ENCODE data around the gene HLA-DQB2. TPM values are rescaled to one million over a fixed set of nuclear protein-coding genes. Genes with fewer than 3 reads are reported as not detected.

Gene HLA-DQB2
- total RNA-seq, 1 donor from 2014 or later, result 4.7 TPM

DNA sequence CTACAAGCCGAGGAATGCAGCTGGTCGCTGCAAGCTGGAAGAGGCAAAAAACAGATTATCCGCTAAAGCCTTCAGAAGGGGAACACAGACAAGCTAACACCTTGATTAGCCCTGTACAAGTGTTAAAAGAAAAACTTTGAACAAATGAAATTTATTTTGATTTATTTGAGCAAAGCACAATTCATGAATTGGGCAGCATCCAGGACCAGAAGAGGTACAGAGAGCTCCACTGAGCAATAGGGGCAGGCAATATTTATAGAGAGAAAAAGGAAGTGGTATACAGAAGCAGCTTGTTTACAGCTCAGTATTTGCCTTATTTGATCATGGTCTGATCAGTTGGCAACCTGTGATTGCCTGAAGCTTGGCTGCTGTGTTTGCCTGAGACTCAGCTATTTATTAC is 35.8 kb upstream of the HLA-DQB2 start:
- DNase-seq (ENCODE audit: extremely low spot score in 2 of 2), result no peak
- no peak for TF ChIP-seq POLR2A (IDR thresholded peaks at IDR 0.05)
- TF ChIP-seq, protein P1, sequence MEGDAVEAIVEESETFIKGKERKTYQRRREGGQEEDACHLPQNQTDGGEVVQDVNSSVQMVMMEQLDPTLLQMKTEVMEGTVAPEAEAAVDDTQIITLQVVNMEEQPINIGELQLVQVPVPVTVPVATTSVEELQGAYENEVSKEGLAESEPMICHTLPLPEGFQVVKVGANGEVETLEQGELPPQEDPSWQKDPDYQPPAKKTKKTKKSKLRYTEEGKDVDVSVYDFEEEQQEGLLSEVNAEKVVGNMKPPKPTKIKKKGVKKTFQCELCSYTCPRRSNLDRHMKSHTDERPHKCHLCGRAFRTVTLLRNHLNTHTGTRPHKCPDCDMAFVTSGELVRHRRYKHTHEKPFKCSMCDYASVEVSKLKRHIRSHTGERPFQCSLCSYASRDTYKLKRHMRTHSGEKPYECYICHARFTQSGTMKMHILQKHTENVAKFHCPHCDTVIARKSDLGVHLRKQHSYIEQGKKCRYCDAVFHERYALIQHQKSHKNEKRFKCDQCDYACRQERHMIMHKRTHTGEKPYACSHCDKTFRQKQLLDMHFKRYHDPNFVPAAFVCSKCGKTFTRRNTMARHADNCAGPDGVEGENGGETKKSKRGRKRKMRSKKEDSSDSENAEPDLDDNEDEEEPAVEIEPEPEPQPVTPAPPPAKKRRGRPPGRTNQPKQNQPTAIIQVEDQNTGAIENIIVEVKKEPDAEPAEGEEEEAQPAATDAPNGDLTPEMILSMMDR (IDR thresholded peaks at IDR 0.05), result no peak
- TF ChIP-seq POLR2AphosphoS5 (IDR thresholded peaks at IDR 0.05; ENCODE audit: insufficient read depth in 1 of 2, low read depth in 1 of 2), result no peak
- no peaks in the 10 kb centered on the region for H3K27me3 ChIP-seq
- no peaks in the 10 kb centered on the region for H3K9me3 ChIP-seq
- no peaks in the 10 kb centered on the region for H3K4me1 ChIP-seq
- intact Hi-C loops (cut with DNase I), result loop anchor here (10.0 kb wide), 2 partner anchors 94 to 384 kb away; no protein-coding TSS in a partner anchor
- no peaks in the 10 kb centered on the region for H3K36me3 ChIP-seq
- H3K27ac ChIP-seq, result no peak overlapping the region
- no peak overlapping the region for H3K4me3 ChIP-seq

DNA sequence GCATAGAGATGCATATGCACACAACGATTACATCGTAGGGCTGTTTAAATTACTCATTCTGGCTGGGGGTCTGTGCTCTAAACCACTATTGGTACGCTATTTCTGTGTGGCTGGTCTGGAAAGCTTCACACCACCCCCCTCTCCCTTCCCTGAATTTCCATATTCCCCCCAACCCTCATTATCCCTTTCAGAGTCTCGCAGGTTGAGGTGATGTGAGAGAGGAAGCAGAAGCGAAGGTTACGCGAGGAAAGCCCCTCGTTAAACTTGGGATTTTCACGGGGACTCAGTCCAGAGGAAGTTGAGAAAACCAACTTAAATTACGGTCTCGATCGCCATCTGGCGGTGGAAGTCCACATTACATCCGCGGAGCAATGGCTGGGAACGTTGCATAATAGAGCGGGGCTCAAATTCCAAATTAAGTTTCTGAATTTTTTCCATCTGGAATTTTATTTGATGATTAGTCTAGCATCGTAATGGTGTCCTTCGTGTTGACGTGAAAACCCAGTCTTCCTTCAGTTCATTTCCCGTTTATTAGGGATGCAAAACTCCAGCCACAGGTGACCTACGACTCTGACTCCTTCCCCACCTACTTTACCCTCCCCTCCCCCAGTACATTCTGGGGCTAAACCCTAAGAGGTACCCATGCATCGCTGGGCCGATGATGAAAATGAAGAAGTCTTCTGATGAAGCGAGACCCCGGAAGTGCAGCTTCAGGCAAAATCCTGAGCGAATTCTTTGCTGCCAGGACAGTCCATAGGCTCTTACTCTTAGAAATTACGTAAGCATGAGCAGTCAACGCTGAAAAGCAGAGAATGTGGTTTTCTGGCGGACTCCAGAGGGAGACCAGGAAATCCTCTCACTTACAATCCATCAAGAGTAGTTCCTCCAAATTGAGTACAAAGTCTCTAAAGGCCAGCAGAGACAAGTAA is 33.8 kb upstream of the HLA-DQB2 start:
- no peak overlapping the region for H3K4me3 ChIP-seq

GRCh38 chr6:32794510-32794909 is 31.2 kb upstream of the HLA-DQB2 start:
- Histone ChIP-seq H3K27ac (no peak overlapping the region), H3K27me3 (no peaks in the 10 kb centered on the region), H3K4me1 (no peaks in the 10 kb centered on the region), H3K4me3 (no peak overlapping the region), H3K9me3 (no peaks in the 10 kb centered on the region), H3K36me3 (no peaks in the 10 kb centered on the region)
- intact Hi-C loops (cut with DNase I), result loop anchor here (10.0 kb wide), 2 partner anchors 90 to 380 kb away; no protein-coding TSS in a partner anchor
- DNase-seq (ENCODE audit: extremely low spot score in 2 of 2), result no peak
- no peak for TF ChIP-seq POLR2AphosphoS5 (IDR thresholded peaks at IDR 0.05; ENCODE audit: insufficient read depth in 1 of 2, low read depth in 1 of 2)
- TF ChIP-seq, protein P1 (IDR thresholded peaks at IDR 0.05), result no peak
- no peak for TF ChIP-seq POLR2A (IDR thresholded peaks at IDR 0.05)

More for the DNA sequence above, 33.8 kb upstream of the HLA-DQB2 start:
- no peak overlapping the region for H3K27ac ChIP-seq
- no peaks in the 10 kb centered on the region for H3K27me3 ChIP-seq
- H3K9me3 ChIP-seq, result no peaks in the 10 kb centered on the region
- intact Hi-C loops (cut with DNase I), result loop anchor here (10.0 kb wide), 2 partner anchors 92 to 382 kb away; no protein-coding TSS in a partner anchor
- no peaks in the 10 kb centered on the region for H3K4me1 ChIP-seq
- TF ChIP-seq, protein P1 (IDR thresholded peaks at IDR 0.05), result peak; percentile 83 to 97 (median 87)
- TF ChIP-seq POLR2AphosphoS5 (IDR thresholded peaks at IDR 0.05; ENCODE audit: insufficient read depth in 1 of 2, low read depth in 1 of 2) (peak in 1 of 2 donors; percentile 45), POLR2A (IDR thresholded peaks at IDR 0.05) (no peak)
- no peak for DNase-seq (ENCODE audit: extremely low spot score in 2 of 2)
- H3K36me3 ChIP-seq, result no peaks in the 10 kb centered on the region

GRCh38 chr6:32792901-32793435 is 29.6 kb upstream of the HLA-DQB2 start:
- Histone ChIP-seq H3K36me3 (no peaks in the 10 kb centered on the region), H3K27ac (no peak overlapping the region), H3K9me3 (no peaks in the 10 kb centered on the region), H3K27me3 (no peaks in the 10 kb centered on the region), H3K4me1 (no peaks in the 10 kb centered on the region), H3K4me3 (no peak overlapping the region)
- TF ChIP-seq, protein P1 (IDR thresholded peaks at IDR 0.05), result no peak
- TF ChIP-seq POLR2AphosphoS5 (IDR thresholded peaks at IDR 0.05; ENCODE audit: insufficient read depth in 1 of 2, low read depth in 1 of 2) (no peak), POLR2A (IDR thresholded peaks at IDR 0.05) (no peak)
- no peak for DNase-seq (ENCODE audit: extremely low spot score in 2 of 2)
- intact Hi-C loops (cut with DNase I), result loop anchor here (10.0 kb wide), 2 partner anchors 88 to 378 kb away; no protein-coding TSS in a partner anchor

Data from vagina (tissue), 2 donors.